ENCODE results near the gene TRAF3.
A peak's percentile ranks its signal among the peaks of the same experiment; 100 is the strongest.

TRAF3 gene, protein sequence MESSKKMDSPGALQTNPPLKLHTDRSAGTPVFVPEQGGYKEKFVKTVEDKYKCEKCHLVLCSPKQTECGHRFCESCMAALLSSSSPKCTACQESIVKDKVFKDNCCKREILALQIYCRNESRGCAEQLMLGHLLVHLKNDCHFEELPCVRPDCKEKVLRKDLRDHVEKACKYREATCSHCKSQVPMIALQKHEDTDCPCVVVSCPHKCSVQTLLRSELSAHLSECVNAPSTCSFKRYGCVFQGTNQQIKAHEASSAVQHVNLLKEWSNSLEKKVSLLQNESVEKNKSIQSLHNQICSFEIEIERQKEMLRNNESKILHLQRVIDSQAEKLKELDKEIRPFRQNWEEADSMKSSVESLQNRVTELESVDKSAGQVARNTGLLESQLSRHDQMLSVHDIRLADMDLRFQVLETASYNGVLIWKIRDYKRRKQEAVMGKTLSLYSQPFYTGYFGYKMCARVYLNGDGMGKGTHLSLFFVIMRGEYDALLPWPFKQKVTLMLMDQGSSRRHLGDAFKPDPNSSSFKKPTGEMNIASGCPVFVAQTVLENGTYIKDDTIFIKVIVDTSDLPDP

DNA sequence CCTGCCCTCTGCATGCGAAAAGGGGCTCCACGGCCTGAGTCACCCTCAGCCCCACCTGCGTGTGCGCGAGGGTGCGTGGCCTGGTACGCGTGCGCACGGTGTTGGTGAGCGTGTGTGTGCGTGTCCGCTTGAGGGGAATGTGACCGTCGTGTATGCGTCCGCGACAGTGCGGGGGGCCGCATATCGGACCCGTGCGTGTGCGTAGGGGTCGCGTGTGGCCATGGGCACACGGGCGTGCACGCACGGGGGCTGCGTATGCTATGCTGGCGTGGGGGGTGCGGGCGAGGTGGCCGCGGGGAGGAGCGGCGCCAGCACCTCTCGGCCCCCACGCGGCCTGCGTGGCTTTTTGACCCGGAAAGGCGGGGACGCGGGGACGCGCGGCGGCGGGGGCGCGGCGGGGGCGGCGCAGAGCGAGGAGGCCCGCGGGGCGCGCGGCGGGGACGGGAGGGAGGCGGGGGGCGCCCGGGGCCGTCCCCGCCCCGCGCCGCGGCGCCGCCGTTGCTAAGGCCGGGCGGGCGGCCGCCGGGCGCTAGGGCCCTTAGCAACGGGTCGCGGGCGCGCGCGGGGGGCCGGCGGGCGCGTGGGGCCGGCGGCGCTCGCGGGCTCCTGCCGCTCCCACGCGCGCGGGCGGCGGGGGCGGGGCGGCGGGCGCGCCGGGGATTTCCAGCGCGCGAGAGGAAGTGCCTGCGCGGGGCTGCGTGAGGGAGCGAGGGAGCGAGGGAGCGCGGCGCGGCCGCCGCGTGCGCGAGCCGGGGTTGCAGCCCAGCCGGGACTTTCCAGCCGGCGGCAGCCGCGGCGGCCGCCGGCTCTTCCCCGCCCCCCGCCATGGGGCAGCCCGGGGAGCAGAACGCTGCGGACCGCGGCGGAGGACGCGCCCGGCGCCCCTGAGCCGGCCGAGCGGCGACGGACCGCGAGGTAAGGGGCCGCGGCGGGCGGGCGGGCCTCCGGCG is at the start of gene TRAF3:
TRAF3 (plus strand) TSS at position 689 of the 950 bp plus-strand sequence. CDS start 92,753 bp downstream, outside the sequence.
- peak in 12 of 14 donors; percentile 12 to 77 (median 42) for DNase-seq

DNA sequence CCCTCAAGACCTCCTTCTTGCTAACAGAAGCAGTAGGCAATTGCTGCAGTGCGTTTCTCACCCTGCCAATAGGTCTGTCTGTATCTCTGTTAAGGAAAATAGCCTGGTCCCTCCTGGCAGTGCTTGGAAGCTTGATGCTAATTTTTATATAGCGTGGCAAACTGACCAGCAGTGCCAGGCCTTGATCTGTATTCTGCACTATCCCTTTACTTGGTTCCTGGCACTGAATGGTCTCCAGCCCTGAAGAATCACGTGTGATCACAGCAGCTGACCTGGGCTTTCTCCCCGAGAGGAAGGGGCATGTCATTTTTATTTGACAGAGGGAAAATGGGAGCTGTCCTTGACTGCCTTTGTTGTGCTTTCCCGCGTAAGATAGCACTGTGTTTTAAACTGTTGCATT is 48.7 kb upstream of the TRAF3 start:
- peak in 9 of 14 donors; percentile 25 to 56 (median 31) for DNase-seq

DNA sequence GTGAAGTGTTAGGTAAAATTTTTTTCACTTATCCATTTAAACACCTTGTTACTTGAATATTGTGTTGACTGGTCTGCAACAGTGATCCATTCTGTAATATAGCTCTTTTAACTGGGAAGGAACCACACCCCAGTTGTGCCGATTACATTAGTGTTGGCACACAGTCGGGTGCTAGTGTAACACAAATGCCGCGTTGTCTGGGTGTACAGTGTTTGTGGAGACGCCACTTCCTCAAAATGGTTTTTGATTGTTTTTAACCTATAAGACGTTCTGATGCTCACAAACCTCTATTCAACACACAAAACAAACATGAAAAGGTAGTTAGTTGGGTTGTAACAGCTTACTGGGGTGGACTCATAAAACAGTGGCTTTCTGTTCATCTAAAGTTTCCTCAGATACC is 48.0 kb upstream of the TRAF3 start:
- DNase-seq, result no peak

DNA sequence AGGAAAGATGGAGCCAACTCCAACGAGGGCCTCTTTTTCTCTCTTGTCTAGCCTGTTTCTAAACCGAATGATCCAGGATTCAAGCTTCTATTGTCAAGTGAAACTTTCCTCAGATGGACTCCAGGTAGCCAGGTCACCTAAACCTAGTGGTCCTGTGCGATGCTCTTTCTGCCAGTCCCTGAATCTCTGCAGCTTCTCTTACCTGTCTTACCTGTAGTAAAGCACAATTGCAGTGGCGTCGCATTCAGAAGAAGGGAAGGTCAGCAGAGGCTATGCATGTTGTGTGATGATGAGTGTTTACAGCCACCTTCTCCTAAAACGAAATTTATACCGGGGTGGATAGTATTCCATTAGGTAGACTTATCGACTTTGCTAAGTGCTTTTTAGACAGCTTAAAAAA is 47.4 kb upstream of the TRAF3 start:
- DNase-seq, result no peak

DNA sequence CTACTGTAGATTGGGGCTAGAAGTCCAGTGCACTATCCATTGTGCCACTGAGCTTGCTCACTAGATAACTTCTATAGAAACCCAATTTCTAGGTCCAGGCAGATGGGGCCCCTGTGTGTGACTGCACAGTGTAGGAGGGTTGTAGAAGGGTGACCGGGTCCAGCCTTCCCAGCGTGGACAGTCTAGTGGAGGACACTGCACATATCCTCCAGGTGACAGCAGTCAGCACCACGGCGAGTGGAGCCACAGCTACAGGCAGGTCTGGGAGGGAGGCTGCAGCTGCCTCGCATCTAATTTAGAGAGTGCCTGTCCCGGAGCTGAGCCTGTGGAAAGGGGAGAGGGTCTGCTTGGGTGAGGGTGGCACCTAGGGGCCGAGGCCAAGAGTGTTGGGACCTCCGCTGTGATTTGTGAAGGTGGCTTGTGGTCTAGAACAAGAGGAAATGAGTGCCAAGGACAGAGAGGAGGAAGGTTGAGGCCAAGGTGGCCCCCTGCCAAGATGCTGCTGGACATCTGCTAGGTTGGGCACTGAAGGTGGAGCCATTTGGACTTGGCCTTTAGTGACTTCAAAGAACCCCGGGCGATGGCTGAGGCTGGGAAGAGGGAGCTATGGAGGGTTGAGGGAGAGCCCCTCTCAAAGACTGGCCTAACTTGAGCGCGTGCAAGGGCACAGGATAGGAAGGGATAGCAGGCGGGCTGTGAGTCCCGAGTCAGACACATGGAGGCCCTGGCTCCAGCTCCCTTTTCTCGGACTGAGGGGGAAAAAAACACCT is 46.0 kb upstream of the TRAF3 start:
- DNase-seq, result peak in 2 of 14 donors; percentile 6 to 78

DNA sequence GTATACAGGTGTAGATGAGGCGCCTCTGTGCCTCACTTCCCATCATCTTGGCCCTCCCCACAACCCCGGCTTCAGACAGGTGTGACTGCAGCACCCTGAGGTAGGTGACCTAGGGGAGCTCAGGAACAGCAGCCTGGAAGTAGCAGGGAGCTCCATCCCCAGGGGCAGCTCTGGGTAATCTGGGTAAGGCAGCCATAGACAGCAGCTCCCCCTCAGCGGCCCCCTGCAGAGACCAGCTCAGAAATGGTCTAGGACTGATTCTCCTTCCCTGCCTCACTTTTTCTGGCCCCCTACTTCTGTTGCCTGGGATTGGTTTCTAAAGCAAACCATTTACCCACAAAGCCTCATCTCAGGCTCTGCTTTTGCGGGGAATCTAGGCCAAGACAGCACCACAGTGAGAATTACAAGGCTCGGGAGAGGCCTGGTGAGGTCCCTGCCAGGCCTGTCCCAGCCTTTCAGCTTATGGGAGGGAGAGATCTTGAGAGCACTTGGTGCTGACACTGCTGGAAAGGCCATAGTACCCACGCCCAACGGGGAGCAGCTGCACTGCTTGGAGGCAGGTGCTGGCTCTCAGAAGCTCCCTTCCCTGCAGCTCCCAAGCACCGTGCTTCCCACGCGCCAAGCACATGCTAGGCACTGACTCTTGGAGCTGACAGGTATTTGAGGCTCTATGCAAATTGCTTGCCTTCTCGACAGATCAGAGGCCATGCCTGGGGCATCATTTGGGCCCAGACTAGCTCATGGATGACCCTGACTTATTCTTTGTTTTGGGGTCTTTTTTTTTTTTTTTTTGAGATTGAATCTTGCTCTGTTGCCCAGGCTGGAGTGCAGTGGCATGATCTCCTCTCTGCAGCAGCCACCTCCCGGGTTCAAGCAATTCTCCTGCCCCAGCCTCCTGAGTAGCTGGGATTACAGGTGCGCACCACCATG is 45.1 kb upstream of the TRAF3 start:
- DNase-seq, result no peak

DNA sequence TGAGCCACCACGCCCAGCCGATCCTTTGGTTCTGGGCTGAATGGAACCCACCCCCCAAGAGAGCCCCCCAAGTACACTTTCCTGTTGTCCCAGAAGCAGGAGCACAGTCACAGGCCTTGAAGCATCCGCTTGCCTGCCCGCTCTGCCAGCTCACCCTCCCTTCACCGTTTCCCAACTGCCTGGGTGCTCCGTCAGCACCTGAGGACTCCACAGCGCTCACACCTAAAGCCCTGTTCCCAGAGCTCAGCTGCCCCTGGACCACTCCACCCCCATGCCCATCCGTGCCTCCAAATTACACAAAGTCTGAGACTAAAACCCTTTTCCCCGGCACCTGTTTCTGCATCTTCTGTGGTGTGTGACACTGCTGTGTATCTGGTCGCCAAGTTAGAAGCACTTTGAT is 44.3 kb upstream of the TRAF3 start:
- no peak for DNase-seq

DNA sequence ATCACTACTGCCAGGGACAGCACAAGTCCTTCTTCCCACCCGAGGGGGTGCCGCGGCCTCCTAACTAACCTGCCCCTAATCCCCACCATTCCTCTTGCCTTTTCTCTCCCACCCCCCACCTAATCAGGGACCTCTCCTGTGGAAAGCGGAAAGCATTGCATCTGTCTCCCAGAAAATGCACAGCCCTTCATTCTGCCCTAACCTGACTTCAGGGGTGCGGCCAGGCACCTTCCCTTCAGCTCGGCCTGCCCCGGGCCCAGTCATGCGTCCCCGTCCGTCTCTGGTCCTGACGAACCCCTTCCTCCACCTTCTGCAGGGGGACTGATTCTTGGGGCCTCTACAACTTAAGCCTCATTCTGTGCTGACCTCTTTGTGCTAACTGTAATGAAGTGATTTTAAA is 43.9 kb upstream of the TRAF3 start:
- no peak for DNase-seq

DNA sequence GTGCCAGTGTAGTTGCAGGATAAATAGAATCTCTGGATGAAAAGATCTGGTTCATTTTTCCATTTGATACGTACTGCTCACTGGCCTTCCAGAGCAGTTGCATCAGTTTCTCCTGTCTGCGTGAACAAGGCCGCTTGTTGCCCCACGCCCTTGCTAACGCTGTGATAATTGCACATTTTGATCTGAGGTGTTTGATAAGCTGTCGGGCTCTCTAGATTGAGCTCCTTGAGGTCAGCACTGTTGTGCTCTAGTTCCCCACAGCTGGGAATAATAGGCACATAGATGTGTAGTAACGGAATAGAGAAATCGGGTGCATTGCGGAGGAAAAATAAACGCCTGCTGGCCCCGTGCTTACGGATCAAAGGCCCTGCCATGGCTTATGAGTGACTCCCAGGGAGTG is 42.8 kb upstream of the TRAF3 start:
- DNase-seq, result no peak

DNA sequence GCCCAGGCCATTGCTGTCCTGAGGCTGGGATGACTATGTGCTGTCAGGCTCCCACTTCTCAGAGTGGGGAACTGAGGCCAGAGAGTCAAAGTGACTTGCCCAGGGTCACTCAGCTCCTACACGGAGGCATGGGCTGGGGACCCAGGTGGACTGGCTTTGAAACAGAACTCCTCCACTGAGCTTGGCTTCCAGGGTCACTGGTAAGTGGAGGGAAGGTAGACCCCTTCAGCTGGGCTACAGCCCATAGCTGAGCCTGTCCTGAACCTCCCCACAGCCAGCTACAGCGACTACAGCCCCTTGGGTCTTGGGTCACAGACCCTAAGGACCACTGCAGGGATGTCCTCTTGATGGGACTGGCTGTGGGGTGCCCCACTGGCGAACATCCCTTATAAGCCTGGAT is 40.3 kb upstream of the TRAF3 start:
- DNase-seq, result no peak

DNA sequence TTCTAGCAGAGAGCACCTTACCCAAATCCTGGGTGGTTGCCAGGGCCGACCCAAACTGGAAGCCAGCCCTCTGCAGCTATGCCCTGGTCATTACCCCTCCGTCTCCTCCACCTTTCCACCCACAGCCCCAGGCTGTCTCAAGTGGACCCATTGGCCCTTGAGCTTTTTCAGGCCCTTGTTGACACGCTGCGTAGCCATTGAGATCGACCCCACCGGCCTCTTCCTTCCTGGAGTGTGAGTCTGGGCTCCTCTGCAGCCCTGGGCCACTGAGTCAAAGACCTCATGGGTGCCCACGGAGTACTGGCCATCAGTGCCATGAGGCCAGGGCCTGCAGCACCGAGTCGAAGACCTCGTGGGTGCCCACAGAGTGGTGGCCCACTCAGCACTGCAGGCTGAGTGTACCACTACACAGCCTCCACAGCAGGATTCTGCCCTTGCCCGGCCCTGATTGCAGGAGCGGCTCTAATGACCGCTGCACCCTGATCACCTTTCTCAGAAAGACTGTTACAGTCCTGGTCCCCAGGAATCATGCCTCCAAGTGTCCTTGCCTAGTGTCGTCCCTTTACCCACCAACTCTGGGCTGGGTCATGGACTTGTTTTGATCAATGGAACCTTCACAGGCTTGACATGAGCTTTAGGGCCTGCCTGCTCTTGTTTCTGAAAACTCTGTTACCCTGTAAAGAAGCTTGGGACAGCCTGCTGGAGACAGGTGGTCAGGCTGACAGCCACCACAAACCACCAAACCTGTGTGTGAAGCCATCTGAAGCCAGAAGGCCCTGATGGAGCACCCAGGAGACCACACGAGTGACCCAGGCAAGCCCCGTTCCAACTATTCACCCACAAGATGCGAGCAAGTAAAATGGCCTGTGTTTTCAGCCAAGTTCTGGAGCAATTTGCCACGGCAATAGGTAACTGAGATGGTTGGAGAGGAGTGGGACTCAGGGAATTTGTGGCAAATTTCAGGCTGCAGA is 39.6 kb upstream of the TRAF3 start:
- DNase-seq, result no peak

DNA sequence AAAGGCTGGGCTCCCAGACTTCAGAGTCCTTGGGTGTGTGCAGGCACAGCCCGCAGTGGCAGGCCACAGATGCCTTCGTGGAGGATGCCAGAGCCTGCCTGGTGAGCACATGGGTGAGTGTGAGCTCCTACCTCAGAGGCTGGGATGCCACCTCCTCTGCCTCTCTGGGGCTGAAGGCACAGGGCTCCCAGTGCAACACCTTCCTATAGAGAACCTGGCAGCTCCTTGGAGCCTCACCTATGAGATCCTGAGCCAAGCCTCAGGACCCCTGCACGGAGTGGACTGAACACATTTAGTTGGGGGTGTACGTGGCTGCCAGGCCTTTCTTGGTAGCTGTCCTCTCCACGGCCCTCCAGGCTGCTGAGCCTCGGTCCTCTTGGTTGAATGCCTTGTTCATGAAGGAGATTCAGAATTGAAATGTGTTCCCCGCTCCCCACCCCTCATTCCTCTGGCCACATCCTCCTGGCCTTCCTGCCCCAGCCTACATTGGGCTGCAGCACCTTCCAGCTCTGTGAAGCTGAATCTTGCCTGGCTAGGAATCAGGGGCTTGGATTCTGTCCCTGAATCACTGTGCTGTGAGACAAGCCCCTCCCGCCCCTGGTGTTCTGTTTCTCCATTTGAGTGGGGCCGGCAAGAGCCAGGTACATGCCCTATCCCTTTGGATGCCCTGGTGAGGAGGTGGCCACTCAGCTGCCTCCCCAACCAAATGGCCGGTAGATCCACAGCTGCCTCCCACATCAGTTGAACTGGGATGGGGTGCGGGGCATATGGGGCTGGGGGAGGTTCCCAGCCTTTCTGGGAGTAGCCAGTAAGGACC is 38.7 kb upstream of the TRAF3 start:
- no peak for DNase-seq

DNA sequence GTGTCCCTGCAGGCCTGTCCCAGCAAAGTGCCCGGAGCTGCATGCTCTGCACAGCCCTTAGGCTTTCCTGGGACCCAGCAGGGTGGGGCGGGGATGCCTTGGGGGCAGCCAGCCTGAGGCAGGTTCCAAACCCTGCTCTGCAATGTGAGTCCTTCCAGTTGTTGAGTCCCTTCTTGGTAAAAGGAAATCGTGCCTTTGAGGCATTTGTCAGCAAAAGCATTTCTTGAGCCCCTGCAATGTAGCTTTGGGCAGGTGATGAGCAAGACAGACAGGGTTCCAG is 38.1 kb upstream of the TRAF3 start:
- no peak for DNase-seq

DNA sequence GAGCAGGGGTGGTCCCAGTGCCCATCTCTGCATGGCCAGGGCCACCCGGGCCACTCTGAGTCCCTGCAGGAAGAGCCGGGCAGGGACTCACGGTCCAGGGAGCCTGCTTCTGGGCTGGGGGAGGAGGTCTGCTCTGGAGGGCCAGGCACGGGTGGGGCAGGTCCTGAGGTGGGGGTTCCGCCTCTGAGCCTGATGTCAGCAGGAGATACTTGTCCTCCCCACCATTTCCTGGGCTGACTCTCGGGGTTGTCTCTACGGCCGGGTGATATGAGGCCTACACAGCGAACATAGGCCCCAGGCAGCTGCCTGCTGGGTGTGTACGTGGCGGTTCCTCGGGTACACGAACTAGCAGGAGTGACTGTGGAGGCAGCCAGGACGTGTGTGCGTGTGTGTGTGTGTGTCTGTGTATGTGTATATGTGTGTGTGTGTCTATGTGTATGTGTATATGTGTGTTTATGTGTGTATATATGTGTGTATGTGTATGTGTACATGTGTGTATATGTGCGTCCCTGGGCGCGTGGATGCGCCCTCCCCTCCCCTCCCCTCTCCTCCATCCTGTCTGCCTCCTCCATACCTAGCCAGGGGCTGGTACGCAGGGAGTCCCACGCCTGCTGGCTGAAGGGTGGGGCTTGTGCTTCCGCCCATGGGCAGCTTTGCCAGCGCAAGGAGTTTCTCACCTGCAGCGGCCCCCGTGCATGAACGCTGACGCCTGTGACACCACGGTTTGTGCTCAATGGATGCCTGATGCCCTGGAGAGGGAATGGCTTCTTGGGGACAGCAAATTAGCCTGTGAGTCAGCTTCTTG is 30.4 kb upstream of the TRAF3 start:
- no peak for DNase-seq

DNA sequence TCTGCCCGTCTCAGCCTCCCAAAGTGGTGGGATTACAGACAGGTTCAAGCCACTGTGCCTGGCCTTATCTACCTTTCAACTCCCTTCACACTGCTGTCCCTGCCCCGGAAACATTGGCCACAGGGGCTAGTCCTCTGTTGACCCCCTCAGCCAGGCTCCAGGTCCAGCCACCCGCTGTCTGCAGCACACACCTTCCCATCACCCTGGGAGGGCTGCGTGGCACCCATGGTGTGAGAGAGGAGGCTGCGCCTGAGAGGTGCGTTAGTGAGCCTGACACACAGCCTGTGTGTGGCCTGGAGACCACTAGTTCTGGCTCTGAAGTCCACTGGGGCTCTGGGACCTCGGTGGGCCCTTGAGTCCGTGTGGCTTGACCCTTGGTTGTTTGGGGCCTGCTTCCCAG is 28.4 kb upstream of the TRAF3 start:
- DNase-seq, result no peak

DNA sequence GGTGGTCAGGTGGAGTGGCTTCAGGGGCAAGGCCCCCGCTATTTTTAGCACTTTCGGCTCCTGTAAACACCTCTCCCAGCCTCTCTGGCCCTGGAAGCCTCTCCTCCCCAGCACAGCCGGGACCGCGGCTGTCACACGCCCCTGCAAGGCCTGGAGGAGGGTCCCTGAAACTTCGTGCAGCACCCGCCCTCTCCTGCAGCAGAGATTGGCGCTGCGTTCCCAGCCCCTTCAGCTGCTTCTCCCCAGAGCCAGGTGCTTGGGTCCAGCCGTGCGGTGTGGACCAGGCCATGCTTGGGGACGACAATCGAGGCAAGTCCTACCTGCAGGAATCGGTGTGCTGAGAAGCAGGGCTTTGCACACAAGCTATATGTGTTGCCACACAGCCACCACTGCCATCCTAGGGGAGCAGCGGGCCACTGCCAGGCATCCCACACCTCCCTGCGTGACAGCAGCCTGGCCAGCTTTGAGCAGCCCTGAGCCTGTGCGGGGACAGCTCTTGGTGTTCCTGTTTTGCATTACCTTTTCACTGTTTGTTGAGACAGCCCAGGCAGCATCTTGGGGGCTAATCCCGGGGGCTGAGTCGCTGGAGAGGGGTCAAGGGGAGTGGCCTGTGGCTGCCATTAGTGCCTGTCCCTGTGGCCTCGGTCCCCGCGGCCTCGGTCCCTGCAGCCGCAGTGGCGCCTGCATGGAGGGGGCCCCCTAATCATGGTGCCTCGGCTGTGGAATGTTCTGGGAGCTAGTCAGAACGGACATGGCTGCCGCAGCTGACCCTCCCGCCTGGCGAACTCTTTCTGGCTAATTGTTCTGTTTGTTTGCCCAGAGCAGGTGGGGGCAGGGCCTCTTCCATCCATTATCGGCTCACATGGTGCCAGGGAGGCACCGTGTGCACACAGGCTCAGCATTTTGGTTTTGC is 27.6 kb upstream of the TRAF3 start:
- DNase-seq, result no peak

DNA sequence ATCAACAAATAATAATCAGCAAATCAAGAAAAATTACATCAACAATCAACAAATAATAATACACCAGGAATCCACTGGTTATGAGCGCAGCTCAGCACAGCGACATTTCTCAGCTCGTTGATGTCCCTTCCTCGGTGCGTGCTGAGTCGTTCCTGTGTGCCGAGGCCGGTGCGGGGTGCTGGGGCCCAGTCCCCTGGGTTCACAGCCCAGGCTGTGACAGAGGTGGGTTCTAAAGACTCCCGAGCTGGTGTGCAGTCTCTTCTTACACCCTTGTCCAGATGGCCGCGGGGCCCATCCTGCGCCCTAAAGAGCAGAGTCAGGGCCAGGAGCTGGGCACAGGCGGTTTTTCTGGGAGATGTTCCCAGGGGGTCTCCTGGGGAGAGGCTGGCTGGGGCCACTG is 26.9 kb upstream of the TRAF3 start:
- no peak for DNase-seq
